Panc1 (cell line): Measurements from ENCODE around the gene SLC2A4RG. TPM values are rescaled to one million over a fixed set of nuclear protein-coding genes. Genes with fewer than 3 reads are reported as not detected.

Source experiments
- ATAC-seq: fragments of 200-7000 bp; cut with Tn5 transposase; 2 replicates; pipeline ENCODE4 v1.9.1; 2020; ENCODE audit warnings: mild to moderate bottlenecking, moderate library complexity
- BruUV-seq: library from RNA; stranded (reverse); fragments of 400-500 nt; replicated peaks from 2 replicates; lab custom pipeline; 2021; lab: Mats Ljungman, UMichigan
- CTCF ChIA-PET: fragments of 300-600 bp; sonication (Branson Sonifier 250); formaldehyde crosslinking; loops from one replicate; lab custom pipeline; 2022; ENCODE audit warnings: antibody characterized with exemption; lab: Charles Lee
- POLR2A ChIA-PET: fragments of 300-600 bp; sonication (Branson Sonifier 250); formaldehyde crosslinking; loops from one replicate; lab custom pipeline; 2022; ENCODE audit warnings: antibody characterized with exemption; lab: Charles Lee
- DNase-seq: peaks from one replicate; pipeline ENCODE4 v3.0.0-alpha.2; 2010; ENCODE audit warnings: low read depth, low spot score
- H3K27ac ChIP-seq: 2 replicates; pipeline ENCODE4 v1.5.1; 2011; ENCODE audit warnings: mild to moderate bottlenecking, low read length, inconsistent platforms
- H3K27me3 ChIP-seq: fragments of 200-500 bp; sonication (Bioruptor generic); 2 replicates; pipeline ENCODE4 v1.6.0; 2014; ENCODE audit warnings: low read length, inconsistent platforms; ENCODE audit not compliant: control insufficient read depth, insufficient read depth
- H3K36me3 ChIP-seq: fragments of 200-500 bp; sonication (Bioruptor generic); 2 replicates; pipeline ENCODE4 v1.5.1; 2014; ENCODE audit warnings: inconsistent platforms, mild to moderate bottlenecking, low read length, moderate library complexity; ENCODE audit not compliant: control insufficient read depth, insufficient read depth
- H3K4me1 ChIP-seq: 2 replicates; pipeline ENCODE4 v1.5.1; 2011; ENCODE audit warnings: inconsistent platforms, mild to moderate bottlenecking, low read length, moderate library complexity; ENCODE audit not compliant: control insufficient read depth, insufficient read depth
- H3K4me3 ChIP-seq, 2 experiments: 2 replicates each; pipeline ENCODE4 v1.5.1; 2011 to 2012; ENCODE audit warnings: low read depth in 2 of 2, low read length in 2 of 2, mild to moderate bottlenecking in 2 of 2, inconsistent platforms in 1 of 2, moderate library complexity in 1 of 2
- H3K9me3 ChIP-seq: fragments of 200-500 bp; sonication (Bioruptor generic); 2 replicates; pipeline ENCODE4 v1.5.1; 2014; ENCODE audit warnings: low read depth, mild to moderate bottlenecking, inconsistent platforms, low read length, moderate library complexity; ENCODE audit not compliant: control insufficient read depth, insufficient read depth
- CTCF ChIP-seq: fragments of 450-650 bp; IDR thresholded peaks from 2 replicates; pipeline ENCODE4 v1.5.1; 2017; ENCODE audit warnings: mild to moderate bottlenecking
- POLR2AphosphoS5 ChIP-seq: IDR thresholded peaks from 2 replicates; pipeline ENCODE4 v1.6.1; 2012; ENCODE audit warnings: mild to moderate bottlenecking, low read depth, low read length, moderate library complexity
- REST ChIP-seq, 2 experiments: IDR thresholded peaks; 2 replicates each; pipeline ENCODE4 v1.6.1; 2011 to 2012; ENCODE audit warnings: low read depth in 2 of 2, control low read depth in 1 of 2, low read length in 1 of 2, mild to moderate bottlenecking in 1 of 2, moderate library complexity in 1 of 2; ENCODE audit not compliant: insufficient read depth in 1 of 2
- SIN3A ChIP-seq: IDR thresholded peaks from 2 replicates; pipeline ENCODE4 v1.6.1; 2012; ENCODE audit warnings: low read depth, mild to moderate bottlenecking, low read length, moderate library complexity, borderline replicate concordance; ENCODE audit not compliant: insufficient read depth
- TCF7L2 ChIP-seq: IDR thresholded peaks from 2 replicates; pipeline ENCODE4 v1.6.1; 2011; ENCODE audit warnings: mild to moderate bottlenecking, low read depth, low read length, inconsistent platforms
- in situ Hi-C: cut with HindIII; loops from 2 replicates; pipeline ENCODE4 v1.10.0; 2016; ENCODE audit warnings: low sequenced_read_pairs, low pct_unique_long_range_greater_than_20kb
- intact Hi-C: fragments of 100-400 bp; cut with micrococcal nuclease; formaldehyde crosslinking; loops from one replicate; pipeline ENCODE4 v1.10.0; 2022; ENCODE audit not compliant: unreplicated experiment
- total RNA-seq: library from RNA; stranded (reverse); gene quantifications from one replicate; pipeline ENCODE4 v1.2.1, GENCODE V29; 2021; ENCODE audit not compliant: unreplicated experiment

SLC2A4RG gene
- total RNA-seq, 1 experiment from 2014 or later, result 166 TPM

GRCh38 chr20:63700199-63701050, 39.2 kb upstream of the SLC2A4RG start:
- H3K4me3 ChIP-seq, result no peak overlapping the region
- peak overlapping the region; percentile 77 for H3K27ac ChIP-seq
- in situ Hi-C loops (no loop called here), intact Hi-C loops (no loop called here)
- H3K27me3 ChIP-seq, result no peaks in the 10 kb centered on the region
- no peaks in the 10 kb centered on the region for H3K9me3 ChIP-seq
- no TSS peak for BruUV-seq
- no peak for DNase-seq
- no peaks in the 10 kb centered on the region for H3K36me3 ChIP-seq
- POLR2A ChIA-PET, result no interaction called here
- TF ChIP-seq POLR2AphosphoS5 (peak; percentile 35; the same call in 1 of the 2 replicates), CTCF (no peak)
- CTCF ChIA-PET, result interaction anchor here (0.6 kb wide), 1 partner anchor 200 kb away, joined by 8 read pairs; no protein-coding TSS in a partner anchor
- no peak for ATAC-seq
- peaks cover 64% of the 10 kb centered on the region for H3K4me1 ChIP-seq

GRCh38 chr20:63701051-63701328, 38.6 kb upstream of the SLC2A4RG start:
- ChIA-PET CTCF (interaction anchor here (0.6 kb wide), 1 partner anchor 199 kb away, joined by 8 read pairs; no protein-coding TSS in a partner anchor), POLR2A (no interaction called here)
- in situ Hi-C loops (no loop called here), intact Hi-C loops (no loop called here)
- Histone ChIP-seq H3K9me3 (no peaks in the 10 kb centered on the region), H3K36me3 (peaks cover 4% of the 10 kb centered on the region; the same call in 1 of the 2 replicates), H3K27ac (peak overlapping the region; percentile 77), H3K27me3 (no peaks in the 10 kb centered on the region), H3K4me1 (peaks cover 67% of the 10 kb centered on the region), H3K4me3 (no peak overlapping the region)
- BruUV-seq, result no TSS peak
- ATAC-seq (no peak), DNase-seq (no peak)
- TF ChIP-seq CTCF, result no peak
- no peak for TF ChIP-seq TCF7L2
- TF ChIP-seq POLR2AphosphoS5, result no peak
- no peak for TF ChIP-seq SIN3A
- TF ChIP-seq REST (IDR thresholded peaks at IDR 0.05; ENCODE audit: insufficient read depth in 1 of 2, low read depth in 2 of 2, low read length in 1 of 2), result no peak
